NB4 (cell line): ENCODE data around the gene TASP1.

Experiments
- DNase-seq: peaks from one replicate; pipeline ENCODE4 v3.0.0; 2010; ENCODE audit warnings: low read depth
- H3K4me3 ChIP-seq: one replicate; pipeline ENCODE4 v1.5.1; 2011; ENCODE audit warnings: mild to moderate bottlenecking, low read depth, low read length, moderate library complexity
- MAX ChIP-seq: IDR thresholded peaks from 2 replicates; pipeline ENCODE4 v1.6.1; 2011; ENCODE audit warnings: low read depth, low read length
- MYC ChIP-seq: IDR thresholded peaks from 2 replicates; pipeline ENCODE4 v1.6.1; 2011; ENCODE audit warnings: low read depth, low read length
- POLR2A ChIP-seq: IDR thresholded peaks from 2 replicates; pipeline ENCODE4 v1.6.1; 2011; ENCODE audit warnings: mild to moderate bottlenecking; ENCODE audit not compliant: insufficient read length; ENCODE audit errors: extremely low read depth
- TF ChIP-seq, protein P1 (sequence below): IDR thresholded peaks from one replicate; pipeline ENCODE4 v1.5.1; 2012; ENCODE audit warnings: low read depth, low read length

Gene TASP1

DNA sequence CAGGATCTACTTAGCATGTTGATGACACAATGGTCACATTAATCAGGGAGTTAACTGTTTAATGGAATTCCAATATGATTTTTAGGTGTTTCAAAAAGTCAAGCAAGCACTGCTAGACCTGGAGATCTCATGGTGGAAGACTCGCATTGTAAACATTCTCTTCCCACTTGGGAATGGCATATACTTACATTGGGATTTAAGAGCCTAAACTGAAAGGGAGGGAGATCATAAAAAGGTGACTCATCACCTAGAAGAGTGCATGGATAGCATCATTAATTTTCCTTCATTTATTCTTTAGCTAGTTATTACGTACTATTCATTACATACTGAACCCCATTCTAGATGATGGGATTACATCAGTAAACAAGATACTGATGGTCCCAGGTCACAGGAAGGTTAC is 185.4 kb downstream of the TASP1 start:
- no peak overlapping the region for H3K4me3 ChIP-seq
- no peak for TF ChIP-seq POLR2A
- no peak for TF ChIP-seq MYC

GRCh38 chr20:13452470-13453124 is 186.1 kb downstream of the TASP1 start:
- DNase-seq = no peak

More for the DNA sequence above, 185.4 kb downstream of the TASP1 start:
- DNase-seq = no peak

GRCh38 chr20:13449868-13450434 is 188.8 kb downstream of the TASP1 start:
- DNase-seq = no peak
- H3K4me3 ChIP-seq = no peak overlapping the region
- TF ChIP-seq, protein P1, sequence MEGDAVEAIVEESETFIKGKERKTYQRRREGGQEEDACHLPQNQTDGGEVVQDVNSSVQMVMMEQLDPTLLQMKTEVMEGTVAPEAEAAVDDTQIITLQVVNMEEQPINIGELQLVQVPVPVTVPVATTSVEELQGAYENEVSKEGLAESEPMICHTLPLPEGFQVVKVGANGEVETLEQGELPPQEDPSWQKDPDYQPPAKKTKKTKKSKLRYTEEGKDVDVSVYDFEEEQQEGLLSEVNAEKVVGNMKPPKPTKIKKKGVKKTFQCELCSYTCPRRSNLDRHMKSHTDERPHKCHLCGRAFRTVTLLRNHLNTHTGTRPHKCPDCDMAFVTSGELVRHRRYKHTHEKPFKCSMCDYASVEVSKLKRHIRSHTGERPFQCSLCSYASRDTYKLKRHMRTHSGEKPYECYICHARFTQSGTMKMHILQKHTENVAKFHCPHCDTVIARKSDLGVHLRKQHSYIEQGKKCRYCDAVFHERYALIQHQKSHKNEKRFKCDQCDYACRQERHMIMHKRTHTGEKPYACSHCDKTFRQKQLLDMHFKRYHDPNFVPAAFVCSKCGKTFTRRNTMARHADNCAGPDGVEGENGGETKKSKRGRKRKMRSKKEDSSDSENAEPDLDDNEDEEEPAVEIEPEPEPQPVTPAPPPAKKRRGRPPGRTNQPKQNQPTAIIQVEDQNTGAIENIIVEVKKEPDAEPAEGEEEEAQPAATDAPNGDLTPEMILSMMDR = no peak
- TF ChIP-seq MYC (no peak), MAX (no peak), POLR2A (no peak)

More at GRCh38 chr20:13452470-13453124, 186.1 kb downstream of the TASP1 start:
- H3K4me3 ChIP-seq = no peak overlapping the region
- TF ChIP-seq, protein P1 = no peak
- TF ChIP-seq MAX (no peak), MYC (no peak), POLR2A (no peak)

- TF ChIP-seq POLR2A (no peak), MYC (no peak), MAX (no peak)
- TF ChIP-seq, protein P1 = no peak
- H3K4me3 ChIP-seq = no peak overlapping the region
- DNase-seq = no peak
These were observed 191.1 kb downstream of the TASP1 start for GRCh38 chr20:13447385-13448180.

- DNase-seq = no peak
- no peak overlapping the region for H3K4me3 ChIP-seq
- TF ChIP-seq MYC (no peak), POLR2A (no peak), MAX (no peak)
- TF ChIP-seq, protein P1 = no peak
These were observed 195.0 kb downstream of the TASP1 start for GRCh38 chr20:13443690-13444089.

DNA sequence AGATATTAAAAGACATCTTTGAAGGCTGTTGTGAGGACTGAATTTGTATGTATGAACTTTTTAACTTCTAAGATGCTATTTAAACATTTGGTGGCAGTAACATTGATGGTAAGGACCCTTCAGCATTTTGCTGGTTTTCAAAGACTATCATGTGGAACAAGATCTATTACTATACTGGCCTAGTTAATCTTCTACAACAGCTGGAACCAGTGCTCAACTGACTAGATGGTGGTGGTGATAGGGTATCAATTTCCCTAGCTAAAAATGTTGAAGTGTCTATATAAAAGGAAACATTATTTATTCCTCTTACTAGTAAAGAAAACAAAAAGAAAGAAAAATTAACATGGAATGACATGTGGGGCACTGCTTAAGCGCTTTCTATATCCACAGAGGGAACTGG is 195.7 kb downstream of the TASP1 start:
- no peak overlapping the region for H3K4me3 ChIP-seq
- TF ChIP-seq MYC (no peak), MAX (no peak), POLR2A (no peak)
- TF ChIP-seq, protein P1 = no peak
- DNase-seq = no peak
